H7 (cell line): ENCODE data around the gene DMBT1. TPM values are rescaled to one million over a fixed set of nuclear protein-coding genes. Genes with fewer than 3 reads are reported as not detected.

ENCODE experiments used
- DNase-seq: peaks from one replicate; pipeline ENCODE4 v3.0.0; 2012
- H3K27me3 ChIP-seq: 2 replicates; pipeline ENCODE4 v1.6.0; 2011; ENCODE audit warnings: mild to moderate bottlenecking, low read length; ENCODE audit not compliant: control insufficient read depth, insufficient read depth
- H3K36me3 ChIP-seq: replicated peaks from 2 replicates; pipeline ENCODE4 v1.5.1; 2011; ENCODE audit warnings: low read length; ENCODE audit not compliant: control insufficient read depth, insufficient read depth
- H3K4me3 ChIP-seq: 2 replicates; pipeline ENCODE4 v1.5.1; 2011; ENCODE audit warnings: low read depth, mild to moderate bottlenecking, control low read depth, low read length, moderate library complexity; ENCODE audit not compliant: insufficient read depth
- total RNA-seq: library from RNA; depleted of rRNA; stranded (reverse); fragments of >200 nt; shearing (Covaris generic); gene quantifications from 2 replicates; pipeline ENCODE4 v1.2.3, GENCODE V29; 2014

Gene DMBT1
- total RNA-seq, 1 experiment from 2014 or later: 0.10 TPM

- no peak for DNase-seq
- H3K36me3 ChIP-seq: no peaks in the 10 kb centered on the region
- no peak overlapping the region for H3K4me3 ChIP-seq
- no peaks in the 10 kb centered on the region for H3K27me3 ChIP-seq
Observed at GRCh38 chr10:122639801-122640200, 79.2 kb downstream of the DMBT1 start.

GRCh38 chr10:122640921-122641320 is 80.4 kb downstream of the DMBT1 start:
- no peak for DNase-seq
- Histone ChIP-seq H3K4me3 (no peak overlapping the region), H3K27me3 (no peaks in the 10 kb centered on the region), H3K36me3 (no peaks in the 10 kb centered on the region)

GRCh38 chr10:122642726-122643605 is 82.4 kb downstream of the DMBT1 start:
- Histone ChIP-seq H3K36me3 (no peaks in the 10 kb centered on the region), H3K27me3 (no peaks in the 10 kb centered on the region), H3K4me3 (no peak overlapping the region)
- DNase-seq: no peak

GRCh38 chr10:122643931-122644534 is 83.5 kb downstream of the DMBT1 start:
- no peaks in the 10 kb centered on the region for H3K36me3 ChIP-seq
- no peak overlapping the region for H3K4me3 ChIP-seq
- DNase-seq: no peak
- no peaks in the 10 kb centered on the region for H3K27me3 ChIP-seq

GRCh38 chr10:122646511-122647382 is 86.2 kb downstream of the DMBT1 start:
- Histone ChIP-seq H3K4me3 (no peak overlapping the region), H3K27me3 (no peaks in the 10 kb centered on the region), H3K36me3 (no peaks in the 10 kb centered on the region)
- no peak for DNase-seq

- Histone ChIP-seq H3K27me3 (no peaks in the 10 kb centered on the region), H3K4me3 (no peak overlapping the region), H3K36me3 (no peaks in the 10 kb centered on the region)
- DNase-seq: no peak
Observed at GRCh38 chr10:122647383-122647968, 86.9 kb downstream of the DMBT1 start.

GRCh38 chr10:122648599-122649428 is 88.3 kb downstream of the DMBT1 start:
- Histone ChIP-seq H3K4me3 (no peak overlapping the region), H3K36me3 (no peaks in the 10 kb centered on the region), H3K27me3 (no peaks in the 10 kb centered on the region)
- peak; percentile 84 for DNase-seq

- no peak overlapping the region for H3K4me3 ChIP-seq
- no peaks in the 10 kb centered on the region for H3K36me3 ChIP-seq
- DNase-seq: no peak
- H3K27me3 ChIP-seq: no peaks in the 10 kb centered on the region
Observed at GRCh38 chr10:122649903-122650302, 89.3 kb downstream of the DMBT1 start.

GRCh38 chr10:122650331-122650730 is 89.8 kb downstream of the DMBT1 start:
- H3K36me3 ChIP-seq: no peaks in the 10 kb centered on the region
- DNase-seq: no peak
- no peak overlapping the region for H3K4me3 ChIP-seq
- H3K27me3 ChIP-seq: no peaks in the 10 kb centered on the region

- H3K4me3 ChIP-seq: no peak overlapping the region
- no peaks in the 10 kb centered on the region for H3K36me3 ChIP-seq
- no peak for DNase-seq
- H3K27me3 ChIP-seq: no peaks in the 10 kb centered on the region
Observed at GRCh38 chr10:122655524-122656307, 95.2 kb downstream of the DMBT1 start.

GRCh38 chr10:122656308-122656705 is 95.8 kb downstream of the DMBT1 start:
- Histone ChIP-seq H3K27me3 (no peaks in the 10 kb centered on the region), H3K4me3 (no peak overlapping the region), H3K36me3 (no peaks in the 10 kb centered on the region)
- DNase-seq: no peak

GRCh38 chr10:122656741-122657140 is 96.2 kb downstream of the DMBT1 start:
- no peaks in the 10 kb centered on the region for H3K27me3 ChIP-seq
- H3K4me3 ChIP-seq: no peak overlapping the region
- DNase-seq: no peak

GRCh38 chr10:122657255-122657654 is 96.7 kb downstream of the DMBT1 start:
- H3K27me3 ChIP-seq: no peaks in the 10 kb centered on the region
- DNase-seq: no peak
- no peaks in the 10 kb centered on the region for H3K36me3 ChIP-seq
- no peak overlapping the region for H3K4me3 ChIP-seq

More at GRCh38 chr10:122656741-122657140, 96.2 kb downstream of the DMBT1 start:
- H3K36me3 ChIP-seq: no peaks in the 10 kb centered on the region
